ENCODE data around the gene SERPINA5.

Gene SERPINA5

DNA sequence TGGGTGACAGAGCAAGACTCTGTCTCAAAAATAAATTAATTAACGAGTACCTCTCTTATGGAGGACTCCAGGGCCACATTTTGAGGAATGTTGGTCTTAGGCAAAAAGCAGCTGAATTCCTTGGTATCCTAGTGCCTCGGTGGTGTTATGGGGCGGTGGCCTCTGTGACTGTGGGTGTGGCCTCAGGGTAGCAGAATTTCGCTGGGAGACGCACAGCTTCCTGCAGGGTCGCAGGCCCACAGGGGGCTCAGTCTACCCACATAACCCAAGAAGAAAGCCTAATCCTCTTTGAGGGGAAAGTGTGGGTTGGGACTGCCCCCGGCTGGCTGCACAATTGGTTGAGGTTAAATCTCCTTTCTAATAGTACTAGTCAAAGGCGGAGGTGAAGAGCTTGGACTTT lies 31.2 kb upstream of the SERPINA5 start:
- DNase-seq: no peak

DNA sequence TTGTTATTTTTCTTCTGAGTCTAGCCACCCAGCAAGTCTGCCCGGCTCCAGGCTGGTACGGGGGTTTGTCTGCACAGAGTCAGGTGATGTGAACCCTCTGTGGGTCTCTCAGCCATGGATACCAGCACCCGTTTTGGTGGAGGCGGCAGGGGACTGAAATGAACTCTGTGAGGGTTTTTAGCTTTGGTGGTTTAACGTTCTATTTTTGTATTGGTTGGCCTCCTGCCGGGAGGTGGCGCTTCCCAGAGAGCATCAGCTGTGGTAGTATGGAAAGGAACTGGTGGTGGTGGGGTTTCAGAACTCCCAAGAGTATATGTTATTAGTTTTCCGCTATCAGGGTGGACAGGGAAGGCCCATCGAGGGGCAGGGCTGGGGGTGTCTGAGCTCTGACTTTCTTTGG lies 25.2 kb upstream of the SERPINA5 start:
- DNase-seq: no peak

DNA sequence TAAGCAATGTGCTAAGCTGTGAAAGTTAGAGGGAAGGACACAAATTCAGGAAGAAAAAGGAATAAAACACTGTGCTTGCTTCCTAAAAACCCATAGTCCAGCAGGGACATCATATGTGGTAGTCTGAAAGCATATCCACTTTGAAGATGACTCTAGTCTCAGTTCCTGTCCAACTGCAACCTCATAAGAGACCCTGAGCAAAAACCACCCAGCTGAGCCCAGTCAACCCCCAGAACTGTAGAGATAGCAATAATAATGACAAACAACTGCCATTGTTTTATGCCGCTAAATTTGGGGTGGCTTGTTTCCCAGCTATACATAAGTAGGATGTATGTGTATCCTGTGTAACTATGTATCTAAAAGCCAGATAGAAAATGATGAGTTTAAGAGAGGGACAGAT lies 23.9 kb upstream of the SERPINA5 start:
- no peak for DNase-seq

DNA sequence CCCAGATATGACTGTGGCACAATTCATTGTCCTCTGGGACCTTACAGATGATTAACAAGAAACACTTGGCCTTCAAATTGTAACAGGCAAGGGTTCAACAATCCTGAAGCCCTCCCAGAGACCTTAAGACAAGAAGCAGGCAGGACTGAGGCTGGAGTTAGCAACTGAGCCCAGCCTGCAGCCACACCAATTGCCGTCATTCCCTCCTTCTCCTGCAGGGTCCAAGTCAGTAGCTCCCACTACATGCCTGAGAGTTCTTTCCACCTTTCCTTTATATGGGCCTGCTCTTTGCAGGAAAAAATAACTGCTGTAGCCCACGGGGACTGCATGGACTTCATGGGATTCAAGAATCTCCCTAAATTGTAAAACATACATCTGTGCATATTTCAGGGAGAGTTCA lies 22.4 kb upstream of the SERPINA5 start:
- DNase-seq: no peak

DNA sequence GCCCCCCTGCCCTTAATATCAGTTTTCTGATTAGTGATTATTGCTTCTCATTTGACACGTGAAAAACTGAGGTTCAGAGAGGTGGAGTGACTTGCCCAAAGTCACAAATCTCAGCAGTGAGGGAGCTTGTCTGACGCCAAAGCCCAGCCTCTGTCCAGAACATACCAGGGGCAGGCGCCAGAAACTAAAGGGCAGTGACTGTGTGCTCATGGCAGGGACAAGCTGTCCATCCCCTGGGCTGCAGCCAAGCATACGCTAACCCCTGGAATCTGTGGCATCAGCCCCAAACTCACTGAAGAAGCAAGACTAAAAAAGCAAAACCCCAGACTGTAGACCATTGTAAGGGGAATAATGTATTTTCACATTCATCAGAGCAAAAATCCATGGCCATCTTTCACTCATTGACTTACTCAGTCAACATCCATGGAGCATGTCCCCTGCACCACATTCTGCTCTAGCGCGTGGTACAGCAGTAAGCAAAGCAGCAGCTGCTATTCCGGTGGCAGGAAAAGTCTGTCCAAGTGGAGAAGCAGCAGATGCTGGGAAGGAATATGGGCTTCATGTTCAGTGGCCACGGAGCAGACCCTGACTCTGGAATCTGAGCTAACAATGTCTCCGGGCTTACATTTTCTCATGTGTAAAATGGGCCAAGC lies 21.5 kb upstream of the SERPINA5 start:
- DNase-seq: no peak

DNA sequence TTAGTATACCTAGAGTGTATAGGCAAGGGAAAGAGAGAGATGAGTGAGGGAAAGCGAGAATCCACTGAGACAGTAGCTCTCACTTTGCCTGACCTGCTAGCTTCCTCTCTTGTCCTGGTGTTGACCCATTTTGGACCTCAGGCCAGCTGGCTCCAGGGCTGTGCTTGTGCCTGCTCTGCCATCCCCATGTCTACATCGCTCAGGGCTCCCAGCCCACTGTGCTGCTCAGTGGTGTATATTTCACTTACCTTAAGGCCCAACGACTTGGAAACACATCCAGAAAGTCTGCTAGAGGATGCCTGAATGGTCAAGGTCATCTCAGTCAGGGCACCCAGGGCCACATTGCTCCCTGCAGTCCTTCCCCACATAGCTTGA lies 20.9 kb upstream of the SERPINA5 start:
- no peak for DNase-seq

DNA sequence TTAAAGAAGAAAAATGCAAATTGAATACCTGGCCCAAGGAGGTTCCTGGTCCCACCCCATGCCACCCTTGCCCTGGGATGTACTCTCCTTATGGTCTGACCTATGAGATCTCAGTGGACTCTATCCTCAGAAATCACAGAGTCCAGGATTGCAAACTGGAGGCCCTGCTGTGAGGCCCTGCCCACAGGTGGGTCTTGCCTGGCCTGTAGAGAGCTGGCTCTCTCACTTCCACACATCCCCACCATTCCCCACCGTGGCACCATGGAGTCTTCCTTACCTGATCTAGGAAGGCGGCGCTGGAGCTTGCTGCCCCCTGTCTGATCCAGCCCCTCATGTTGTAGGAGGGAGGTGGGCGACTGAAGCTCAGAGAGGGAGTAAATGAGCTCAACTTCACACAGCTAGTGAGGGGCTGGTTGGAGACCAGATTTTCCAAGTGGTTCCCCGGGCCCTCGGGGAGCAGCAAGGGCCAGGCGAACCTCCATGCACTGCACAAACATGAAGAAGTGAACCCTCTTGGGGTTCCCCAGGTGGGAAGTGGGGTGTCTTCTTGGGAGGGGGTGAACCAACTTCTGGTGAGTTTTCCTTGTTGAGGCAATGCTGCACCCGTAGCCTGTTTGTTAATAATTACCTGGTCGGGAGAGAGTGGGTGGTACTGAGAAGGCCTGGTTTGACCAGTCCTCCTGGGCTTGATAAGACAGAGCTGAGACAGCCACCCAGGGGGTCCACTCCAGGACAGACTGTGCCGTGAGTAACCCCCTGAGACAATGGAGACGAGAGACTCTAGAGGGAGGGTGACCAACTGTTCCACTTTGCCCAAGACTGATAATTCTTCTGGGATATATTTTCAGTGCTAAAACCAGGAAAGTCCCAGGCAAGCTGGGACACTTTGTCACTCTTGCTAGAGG lies 20.2 kb upstream of the SERPINA5 start, which contains the start of gene SERPINA4:
Gene SERPINA4 (plus strand): TSS at position 692 of the 905 bp plus-strand sequence. CDS start 2,041 bp downstream, outside the sequence.
- no peak for DNase-seq

DNA sequence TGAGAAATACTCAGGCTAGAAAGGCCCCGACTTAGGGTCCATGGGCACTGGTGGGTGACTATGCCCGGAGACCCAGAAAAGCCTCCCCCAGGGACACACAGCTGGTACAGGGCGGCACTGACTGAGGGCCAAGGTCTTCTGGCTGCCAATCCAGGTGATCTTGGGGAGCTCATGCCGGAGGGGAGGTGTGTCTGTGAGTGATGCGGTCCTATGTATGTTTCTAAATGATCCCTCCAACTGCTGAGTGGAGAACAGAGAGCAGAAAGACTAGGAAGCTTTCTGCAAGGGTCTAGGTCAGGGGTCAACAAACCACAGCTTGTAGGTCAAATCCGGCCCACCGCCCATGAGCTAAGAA lies 19.6 kb upstream of the SERPINA5 start:
- no peak for DNase-seq

DNA sequence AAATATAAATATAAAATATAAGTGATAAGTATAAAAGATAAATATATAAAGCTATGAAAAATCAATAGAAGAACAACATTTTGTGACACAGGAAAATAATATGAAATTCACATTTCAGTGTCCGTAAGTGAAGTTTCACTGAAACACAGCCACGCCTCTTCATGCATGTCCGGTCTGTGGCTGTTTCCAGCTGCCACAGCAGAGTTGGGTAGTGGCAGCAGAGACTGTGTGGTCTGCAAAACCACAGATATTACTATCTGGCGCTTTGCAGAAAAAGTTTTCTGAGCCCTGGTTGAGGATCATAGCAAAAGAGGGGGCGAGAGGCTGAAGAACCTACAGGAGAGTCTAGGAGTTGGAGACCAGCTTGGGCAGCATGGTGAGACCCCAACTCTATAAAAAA lies 19.2 kb upstream of the SERPINA5 start:
- DNase-seq: no peak

DNA sequence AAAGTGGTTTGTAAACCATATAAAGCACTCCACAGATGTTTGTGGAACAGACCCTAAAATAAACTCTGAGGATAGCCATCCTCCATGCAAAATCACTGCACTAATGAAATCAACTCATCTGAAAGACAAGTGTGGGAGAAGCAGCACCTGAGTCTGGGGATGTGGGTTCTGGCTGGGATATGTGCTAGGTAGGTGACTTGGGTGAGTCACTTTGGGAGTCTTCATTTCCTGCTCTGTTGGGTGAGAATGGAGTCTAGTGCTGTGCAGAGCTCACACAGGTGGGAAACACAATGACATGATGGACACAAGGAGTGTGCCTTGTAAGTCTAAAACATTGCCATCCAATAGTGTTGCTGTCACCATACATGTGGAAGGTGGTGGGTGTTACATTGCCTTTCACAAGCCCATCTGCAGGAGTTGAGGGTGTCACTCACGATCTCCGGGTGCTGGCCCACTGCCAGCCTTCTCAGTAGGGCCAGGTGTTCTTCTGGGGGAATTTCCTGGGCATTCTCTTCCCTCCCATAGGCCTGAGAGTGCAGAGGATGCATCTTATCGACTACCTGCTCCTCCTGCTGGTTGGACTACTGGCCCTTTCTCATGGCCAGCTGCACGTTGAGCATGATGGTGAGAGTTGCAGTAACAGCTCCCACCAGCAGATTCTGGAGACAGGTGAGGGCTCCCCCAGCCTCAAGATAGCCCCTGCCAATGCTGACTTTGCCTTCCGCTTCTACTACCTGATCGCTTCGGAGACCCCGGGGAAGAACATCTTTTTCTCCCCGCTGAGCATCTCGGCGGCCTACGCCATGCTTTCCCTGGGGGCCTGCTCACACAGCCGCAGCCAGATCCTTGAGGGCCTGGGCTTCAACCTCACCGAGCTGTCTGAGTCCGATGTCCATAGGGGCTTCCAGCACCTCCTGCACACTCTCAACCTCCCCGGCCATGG lies 18.0 kb upstream of the SERPINA5 start:
- no peak for DNase-seq

DNA sequence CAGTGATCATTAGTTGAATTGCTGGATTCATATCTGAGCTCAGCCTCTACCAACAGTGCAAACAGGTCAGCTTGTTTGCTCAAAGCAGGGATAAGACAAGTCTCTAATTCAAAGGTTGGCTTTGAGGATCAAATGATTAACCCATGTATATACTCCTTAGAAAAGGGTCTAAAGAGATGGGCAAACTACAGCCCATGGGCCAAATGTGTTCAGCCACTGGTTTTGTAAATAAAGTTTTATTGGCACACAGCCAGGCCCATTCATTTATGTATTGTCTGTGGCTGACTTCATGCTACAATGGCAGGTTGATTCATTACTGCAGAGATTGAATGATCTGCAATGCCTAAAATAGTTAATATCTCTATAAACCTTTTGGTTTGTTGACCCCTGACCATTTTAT lies 16.8 kb upstream of the SERPINA5 start:
- DNase-seq: no peak

DNA sequence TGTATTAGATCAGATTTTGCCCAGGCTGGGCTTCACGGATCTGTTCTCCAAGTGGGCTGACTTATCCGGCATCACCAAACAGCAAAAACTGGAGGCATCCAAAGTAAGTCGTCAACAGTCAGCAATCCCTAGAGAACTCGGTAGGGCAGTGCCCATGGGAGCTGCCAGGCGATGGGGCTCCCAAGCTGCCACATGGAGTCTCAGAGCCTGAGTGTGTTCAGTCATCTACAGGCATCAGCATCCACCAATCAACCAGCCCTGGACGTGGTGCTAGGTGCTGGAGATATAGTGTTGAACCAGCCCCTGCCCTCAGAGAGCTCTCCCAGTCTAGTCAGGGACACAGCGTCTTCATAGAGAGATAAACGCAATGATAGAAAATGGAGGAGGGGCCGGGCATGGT lies 13.0 kb upstream of the SERPINA5 start:
- no peak for DNase-seq

DNA sequence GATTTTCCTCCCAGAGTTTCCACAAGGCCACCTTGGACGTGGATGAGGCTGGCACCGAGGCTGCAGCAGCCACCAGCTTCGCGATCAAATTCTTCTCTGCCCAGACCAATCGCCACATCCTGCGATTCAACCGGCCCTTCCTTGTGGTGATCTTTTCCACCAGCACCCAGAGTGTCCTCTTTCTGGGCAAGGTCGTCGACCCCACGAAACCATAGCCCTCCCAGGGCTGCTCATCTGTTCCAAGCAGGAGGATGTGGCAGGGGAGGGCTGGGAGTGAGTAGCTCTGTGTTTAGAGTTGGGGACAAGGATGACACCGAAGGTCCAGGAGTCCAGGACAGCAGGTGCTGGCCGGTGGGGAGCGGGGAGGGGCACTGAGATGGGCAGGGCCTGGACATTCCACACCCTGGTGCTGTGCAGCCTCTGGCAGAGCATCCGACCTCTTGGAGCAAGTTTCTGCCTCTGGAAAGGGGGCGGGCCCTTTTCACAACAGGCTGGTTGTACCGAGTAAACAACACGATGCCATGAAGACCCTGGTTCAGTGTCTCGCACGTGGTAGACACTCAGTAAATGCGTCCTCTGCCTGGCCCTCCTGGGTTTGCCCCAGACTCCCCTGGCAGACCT lies 11.7 kb upstream of the SERPINA5 start:
- no peak for DNase-seq

DNA sequence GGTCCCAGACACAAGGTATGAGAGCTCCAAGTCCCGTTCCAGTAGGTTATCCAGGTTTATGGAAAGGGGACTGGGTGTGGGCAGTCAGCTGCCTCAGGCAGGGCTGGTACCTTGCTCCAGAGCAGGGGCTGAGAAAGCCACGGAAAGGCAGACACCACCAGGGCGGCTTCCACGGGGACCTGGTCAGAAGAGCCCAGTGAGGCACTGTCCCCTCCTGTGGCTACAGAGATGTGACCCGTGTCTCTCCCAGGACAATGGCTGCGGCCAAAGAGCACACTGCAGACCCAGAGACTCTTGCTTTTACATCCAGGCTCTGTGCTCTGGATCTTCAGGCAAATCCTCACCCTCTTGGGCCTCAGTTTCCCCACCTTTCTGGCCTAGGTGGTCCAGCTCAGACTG lies 11.2 kb upstream of the SERPINA5 start:
- DNase-seq: no peak

DNA sequence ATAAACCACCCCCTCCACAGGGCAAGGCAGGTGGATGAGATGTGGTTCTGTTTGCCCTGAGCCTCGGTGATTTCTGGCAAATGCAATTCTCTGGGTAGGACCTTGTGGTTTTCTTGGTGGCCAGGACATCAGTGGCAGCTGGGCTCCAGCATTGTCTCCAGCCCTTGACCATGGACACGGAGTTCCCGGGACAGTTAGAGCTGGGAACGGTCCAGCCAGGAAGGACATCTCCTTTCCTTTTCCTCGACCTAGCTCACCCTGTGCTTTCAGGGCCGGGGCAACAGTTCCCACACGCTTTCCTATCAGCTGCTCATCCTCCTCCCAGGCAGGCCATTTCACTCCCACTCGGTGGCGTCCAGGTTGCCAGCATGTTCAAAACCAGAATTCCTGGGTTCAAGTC lies 10.8 kb upstream of the SERPINA5 start:
- DNase-seq: no peak

DNA sequence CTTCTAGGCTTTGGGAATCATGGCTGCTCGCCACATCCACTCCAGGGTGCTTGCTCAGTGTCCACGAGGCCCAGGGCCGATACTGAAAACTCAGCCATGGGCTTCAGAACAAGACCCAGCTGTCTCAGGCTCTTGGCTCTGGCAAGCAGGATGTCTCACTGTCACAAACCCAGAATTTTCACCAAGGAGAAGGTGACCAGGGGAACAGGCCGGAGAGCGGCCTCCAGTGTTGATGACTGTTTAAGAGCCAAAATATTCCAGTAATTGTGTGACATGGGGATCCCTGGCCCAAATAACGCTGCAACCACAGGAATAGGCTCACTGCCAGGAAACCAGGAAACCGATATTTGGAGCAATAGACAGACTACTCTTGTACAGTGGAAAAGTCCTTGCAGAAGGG lies 9.8 kb upstream of the SERPINA5 start:
- DNase-seq: no peak

DNA sequence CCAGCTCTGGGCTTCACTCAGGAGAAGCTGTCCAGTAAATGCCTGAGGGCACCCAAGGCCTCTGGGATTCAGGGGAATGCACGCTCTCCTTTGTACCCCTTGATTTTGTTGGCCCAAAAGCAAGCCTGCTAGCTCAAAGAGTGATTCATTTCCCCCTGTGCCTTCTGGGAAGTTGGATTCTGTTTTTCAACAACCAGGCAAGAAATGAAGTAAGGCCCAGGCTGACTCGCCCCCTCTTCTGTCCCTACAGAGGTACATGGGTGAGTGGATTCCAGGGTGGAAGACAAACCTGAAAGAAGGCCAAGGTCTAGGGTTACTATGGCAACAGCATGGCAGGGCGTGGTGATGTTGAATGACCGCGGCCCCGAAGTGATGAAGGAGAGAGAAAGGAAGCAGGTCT lies 9.3 kb upstream of the SERPINA5 start:
- no peak for DNase-seq

DNA sequence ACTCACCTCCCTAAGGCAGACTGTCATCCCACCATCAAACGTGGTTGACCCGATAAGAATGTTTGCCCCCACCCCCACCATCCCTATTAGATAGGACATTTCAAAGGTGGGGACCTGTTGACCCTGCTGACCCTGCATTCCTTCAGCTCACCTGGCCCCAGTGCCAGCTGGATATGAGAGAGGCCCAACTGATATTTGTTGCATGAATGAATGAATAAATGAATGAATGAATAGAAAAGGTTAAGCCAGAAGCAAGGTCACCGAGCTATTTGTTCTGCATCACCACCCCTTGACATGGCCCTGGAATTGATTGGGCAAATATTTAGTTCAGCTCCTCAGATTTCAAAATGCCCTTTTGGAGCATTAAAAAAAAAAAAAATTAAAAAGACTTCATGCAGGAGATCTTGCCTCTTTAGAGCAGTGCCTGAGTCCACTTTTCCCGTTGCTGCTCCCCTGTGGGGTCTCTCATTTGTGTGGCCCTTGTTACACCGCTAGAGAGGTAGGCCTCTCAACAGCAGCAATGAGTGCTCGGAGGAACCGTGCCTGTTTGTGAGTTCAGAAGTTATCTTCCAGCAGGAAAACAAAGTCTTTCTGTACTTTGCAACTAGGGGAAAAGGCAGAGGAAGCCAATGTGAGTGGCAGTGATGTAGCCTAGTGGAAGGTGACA lies 8.5 kb upstream of the SERPINA5 start:
- no peak for DNase-seq

DNA sequence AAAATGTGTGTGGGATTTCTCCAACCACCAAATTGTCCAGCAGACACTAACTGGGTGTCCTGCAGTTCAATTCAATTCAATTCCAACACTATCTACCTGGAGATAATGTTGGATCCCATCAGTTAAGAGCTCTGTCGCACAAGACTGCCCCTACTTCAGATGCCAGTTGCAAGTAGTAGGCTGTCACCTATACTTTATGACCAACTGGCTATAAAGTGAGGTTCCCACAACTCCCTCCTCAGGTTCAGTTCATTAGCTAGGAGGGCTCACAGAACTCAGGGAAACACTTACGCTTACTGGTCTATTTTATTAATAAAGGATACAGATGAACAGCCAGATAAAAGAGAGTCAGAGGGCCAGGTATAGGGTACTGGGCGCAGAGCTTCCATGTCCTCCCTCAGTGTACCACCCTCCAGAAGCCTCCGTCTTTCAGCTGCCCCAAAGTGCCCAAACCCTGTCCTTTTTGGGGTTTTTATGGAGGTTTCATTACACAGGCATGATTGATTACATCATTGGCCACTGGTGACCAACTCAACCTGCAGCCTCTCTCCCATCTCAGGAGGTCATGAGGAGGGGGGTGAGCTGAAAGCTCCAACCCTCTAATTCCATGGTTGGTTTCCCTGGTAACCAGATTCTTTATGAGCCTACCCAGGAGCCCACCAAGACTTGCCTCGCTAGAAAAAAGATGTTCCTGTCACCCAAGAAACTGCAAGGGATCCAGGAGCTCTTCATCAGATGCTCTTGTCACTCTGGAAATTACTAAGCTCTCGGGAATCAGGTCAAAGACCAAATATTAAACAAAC lies 7.5 kb upstream of the SERPINA5 start:
- DNase-seq: no peak

DNA sequence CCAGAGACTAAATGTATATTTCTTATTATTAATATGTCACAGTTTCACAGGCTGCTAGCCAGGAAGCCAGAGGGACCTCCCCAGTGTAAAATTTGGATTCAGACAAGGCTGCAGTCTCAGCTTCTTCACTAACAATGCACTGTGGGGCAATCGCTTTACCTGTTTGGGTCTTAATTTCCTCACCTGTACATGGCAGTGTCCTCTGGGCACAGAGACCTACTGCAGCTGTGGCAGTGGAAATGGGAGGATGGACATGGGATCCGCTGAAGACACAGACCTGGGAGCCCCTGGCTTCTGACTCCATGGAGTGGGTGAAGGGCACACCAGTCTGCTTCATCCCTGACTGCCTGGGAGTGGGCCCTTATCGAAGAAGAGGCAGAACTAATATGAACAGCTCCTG lies 6.9 kb upstream of the SERPINA5 start:
- DNase-seq: no peak

All from CD4-positive, alpha-beta T cell treated with Interleukin-12 subunit alpha and Interleukin-12 subunit beta, for 1 hour (primary cell).